D721Med (cell line): ENCODE data around the gene CAPN11.

Experiments
- DNase-seq: peaks from one replicate; pipeline ENCODE4 v3.0.0; 2011; ENCODE audit warnings: low spot score; ENCODE audit not compliant: insufficient read length
- FAIRE-seq: peaks from 2 replicates; lab custom pipeline; 2011; peaks lifted over from hg19 to GRCh38; lab: Jason Lieb, UNC
- CTCF ChIP-seq: IDR thresholded peaks from 2 replicates; pipeline ENCODE4 v1.5.1; 2012; ENCODE audit warnings: mild to moderate bottlenecking, control low read depth; ENCODE audit not compliant: insufficient read depth; ENCODE audit errors: missing control alignments

Gene CAPN11

GRCh38 chr6:44115866-44116265 lies 42.8 kb upstream of the CAPN11 start:
- no peak for TF ChIP-seq CTCF
- FAIRE-seq (no peak), DNase-seq (no peak)

GRCh38 chr6:44116641-44117382 lies 41.8 kb upstream of the CAPN11 start:
- FAIRE-seq (no peak), DNase-seq (no peak)
- TF ChIP-seq CTCF = no peak

GRCh38 chr6:44117397-44118128 lies 41.1 kb upstream of the CAPN11 start:
- FAIRE-seq = no peak
- no peak for DNase-seq
- no peak for TF ChIP-seq CTCF

GRCh38 chr6:44119704-44120262 lies 38.8 kb upstream of the CAPN11 start:
- TF ChIP-seq CTCF = no peak
- FAIRE-seq (no peak), DNase-seq (no peak)

- FAIRE-seq = no peak
- DNase-seq = no peak
- TF ChIP-seq CTCF = no peak
Observed at GRCh38 chr6:44120692-44121443, 37.8 kb upstream of the CAPN11 start.

- DNase-seq (no peak), FAIRE-seq (no peak)
- TF ChIP-seq CTCF = no peak
Observed at GRCh38 chr6:44122801-44123200, 35.8 kb upstream of the CAPN11 start.
